ENCODE measurements around the gene CIRBP. TPM values are rescaled to one million over a fixed set of nuclear protein-coding genes. Genes with fewer than 3 reads are reported as not detected.
A peak's percentile ranks its signal among the peaks of the same experiment; 100 is the strongest.

The CIRBP gene
- total RNA-seq, 1 donor from 2014 or later: 403 TPM

GRCh38 chr19:1250437-1251260 lies 18.5 kb upstream of the CIRBP start:
- no peak for DNase-seq (ENCODE audit: low read depth)

GRCh38 chr19:1251330-1252220 lies 17.6 kb upstream of the CIRBP start:
- DNase-seq (ENCODE audit: low read depth): no peak

More at GRCh38 chr19:1250437-1251260, 18.5 kb upstream of the CIRBP start:
- no peak for TF ChIP-seq CTCF (IDR thresholded peaks at IDR 0.05; ENCODE audit: insufficient read depth, low read length, poor library complexity, severe bottlenecking)
- Histone ChIP-seq H3K4me3 (ENCODE audit: low read depth, low read length) (peak overlapping the region; percentile 71), H3K36me3 (ENCODE audit: control insufficient read depth, insufficient read depth, low read length) (peaks cover 8% of the 10 kb centered on the region), H3K27me3 (ENCODE audit: control insufficient read depth, insufficient read depth, low read length) (no peaks in the 10 kb centered on the region)

GRCh38 chr19:1252221-1252820 lies 16.8 kb upstream of the CIRBP start:
- H3K27me3 ChIP-seq (ENCODE audit: control insufficient read depth, insufficient read depth, low read length): no peaks in the 10 kb centered on the region
- no peak for DNase-seq (ENCODE audit: low read depth)

More at GRCh38 chr19:1251330-1252220, 17.6 kb upstream of the CIRBP start:
- H3K36me3 ChIP-seq (ENCODE audit: control insufficient read depth, insufficient read depth, low read length): peaks cover 8% of the 10 kb centered on the region
- H3K4me3 ChIP-seq (ENCODE audit: low read depth, low read length): peak overlapping the region; percentile 71
- no peaks in the 10 kb centered on the region for H3K27me3 ChIP-seq (ENCODE audit: control insufficient read depth, insufficient read depth, low read length)
- TF ChIP-seq CTCF (IDR thresholded peaks at IDR 0.05; ENCODE audit: insufficient read depth, low read length, poor library complexity, severe bottlenecking): no peak

DNA sequence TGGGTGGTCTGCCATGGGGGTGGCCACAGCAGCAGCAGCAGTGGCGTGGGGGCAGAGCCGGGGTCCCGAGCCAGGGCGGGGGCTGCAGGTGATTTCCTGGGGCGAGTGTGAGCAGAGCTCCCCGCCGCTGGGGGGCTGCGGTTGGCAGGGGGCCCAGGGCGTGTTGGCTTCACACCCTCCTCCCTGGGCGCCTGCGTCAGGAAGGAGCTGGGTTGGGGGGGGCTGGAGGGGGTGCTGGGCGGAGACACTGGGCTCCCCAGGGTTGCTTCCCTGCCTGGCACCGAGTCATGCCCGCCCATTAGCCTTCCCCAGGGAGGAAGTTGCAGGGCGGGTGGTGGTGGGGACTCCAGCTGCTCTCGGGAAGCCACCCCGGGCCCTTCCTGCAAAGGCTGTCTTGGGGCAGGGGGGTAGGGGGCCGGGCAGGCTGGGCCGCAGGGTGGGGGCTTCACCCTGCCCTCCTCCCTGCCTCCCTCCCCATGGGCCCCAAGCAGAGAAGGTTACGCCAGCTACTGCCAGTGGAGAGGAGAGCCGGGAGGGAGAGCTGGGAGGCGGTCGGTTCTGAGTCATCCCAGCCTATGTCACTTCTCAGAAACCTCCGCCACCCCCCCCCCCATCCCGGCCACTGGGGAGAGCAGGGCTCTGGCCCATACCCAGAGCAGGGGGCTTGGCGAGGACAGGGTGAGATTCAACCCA lies 16.2 kb upstream of the CIRBP start:
- Histone ChIP-seq H3K27me3 (ENCODE audit: control insufficient read depth, insufficient read depth, low read length) (no peaks in the 10 kb centered on the region), H3K36me3 (ENCODE audit: control insufficient read depth, insufficient read depth, low read length) (peaks cover 10% of the 10 kb centered on the region), H3K4me3 (ENCODE audit: low read depth, low read length) (peak overlapping the region; percentile 71)
- TF ChIP-seq CTCF (IDR thresholded peaks at IDR 0.05; ENCODE audit: insufficient read depth, low read length, poor library complexity, severe bottlenecking): no peak
- peak; percentile 85 for DNase-seq (ENCODE audit: low read depth)

More at GRCh38 chr19:1252221-1252820, 16.8 kb upstream of the CIRBP start:
- no peak for TF ChIP-seq CTCF (IDR thresholded peaks at IDR 0.05; ENCODE audit: insufficient read depth, low read length, poor library complexity, severe bottlenecking)
- Histone ChIP-seq H3K4me3 (ENCODE audit: low read depth, low read length) (peak overlapping the region; percentile 71), H3K36me3 (ENCODE audit: control insufficient read depth, insufficient read depth, low read length) (peaks cover 10% of the 10 kb centered on the region)

- H3K36me3 ChIP-seq (ENCODE audit: control insufficient read depth, insufficient read depth, low read length): peaks cover 10% of the 10 kb centered on the region
- TF ChIP-seq CTCF (IDR thresholded peaks at IDR 0.05; ENCODE audit: insufficient read depth, low read length, poor library complexity, severe bottlenecking): no peak
- no peaks in the 10 kb centered on the region for H3K27me3 ChIP-seq (ENCODE audit: control insufficient read depth, insufficient read depth, low read length)
- H3K4me3 ChIP-seq (ENCODE audit: low read depth, low read length): peak overlapping the region; percentile 3
- no peak for DNase-seq (ENCODE audit: low read depth)
These were observed 15.5 kb upstream of the CIRBP start for GRCh38 chr19:1253514-1254080.
